Activated CD4-positive, alpha-beta T cell treated with anti-CD3 and anti-CD28 coated beads for 24 hours (primary cell): ENCODE results near the gene VIPR1.
A peak's percentile ranks its signal among the peaks of the same experiment; 100 is the strongest.
"Not testable (repeated sequence)": the region's sequence is repeated elsewhere in the genome, so short reads cannot be mapped to it uniquely, and the experiment has no call there.

Experiments used
- DNase-seq, 2 donors: peaks; one replicate each; pipeline ENCODE4 v3.0.0-alpha.2; 2020; ENCODE audit warnings: low read depth in 2 of 2

VIPR1 gene

GRCh38 chr3:42533161-42533897 lies 30.9 kb downstream of the VIPR1 start:
- DNase-seq: no peak

GRCh38 chr3:42535981-42536784 lies 33.7 kb downstream of the VIPR1 start:
- DNase-seq: no peak

- no peak for DNase-seq
These were observed 34.9 kb downstream of the VIPR1 start for GRCh38 chr3:42537350-42537749.

DNA sequence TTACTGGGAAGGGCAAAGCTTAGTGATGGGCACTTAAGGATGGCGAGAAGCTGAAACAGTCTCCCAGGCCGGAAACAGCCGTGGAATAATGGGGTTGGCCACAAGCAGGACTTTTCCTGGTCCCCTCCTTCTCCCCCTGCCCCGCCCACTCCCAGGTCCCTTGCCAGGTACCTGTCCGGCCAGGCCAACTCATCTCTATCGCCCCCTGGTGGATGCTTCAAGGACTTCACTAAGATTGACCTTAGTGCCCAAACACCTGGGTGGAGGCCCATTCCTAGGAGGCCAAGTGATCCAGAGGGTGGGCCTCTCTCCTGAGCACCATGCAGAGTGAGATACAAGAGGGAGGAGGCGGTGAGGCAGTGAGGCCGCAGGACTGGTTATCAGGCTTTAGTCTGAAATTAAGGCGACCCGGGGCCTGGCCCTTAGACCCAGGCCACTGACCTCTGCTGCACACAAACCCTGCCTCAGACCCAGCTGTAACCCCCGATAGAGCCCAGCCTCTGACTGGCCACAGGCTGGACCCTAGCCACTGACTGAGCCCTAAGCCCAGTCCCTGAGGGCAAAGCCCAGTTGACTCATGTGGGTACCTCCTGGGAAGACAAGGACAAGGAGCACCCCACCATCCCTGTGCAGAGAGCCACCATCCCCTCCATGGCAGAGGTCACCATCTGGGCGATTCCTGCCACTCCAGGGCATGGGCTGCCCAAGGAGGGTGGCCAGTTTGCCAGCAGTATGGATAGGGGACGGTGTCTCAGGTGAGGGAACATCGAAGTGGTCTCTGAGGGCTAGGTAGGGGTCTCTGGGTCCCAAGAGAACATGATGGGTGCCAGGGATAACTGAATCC lies 37.6 kb downstream of the VIPR1 start:
- peak; percentile 55 to 58 for DNase-seq

- no peak for DNase-seq
These were observed 38.6 kb downstream of the VIPR1 start for GRCh38 chr3:42541079-42541478.

GRCh38 chr3:42544492-42545283 lies 42.2 kb downstream of the VIPR1 start:
- DNase-seq: no peak

DNA sequence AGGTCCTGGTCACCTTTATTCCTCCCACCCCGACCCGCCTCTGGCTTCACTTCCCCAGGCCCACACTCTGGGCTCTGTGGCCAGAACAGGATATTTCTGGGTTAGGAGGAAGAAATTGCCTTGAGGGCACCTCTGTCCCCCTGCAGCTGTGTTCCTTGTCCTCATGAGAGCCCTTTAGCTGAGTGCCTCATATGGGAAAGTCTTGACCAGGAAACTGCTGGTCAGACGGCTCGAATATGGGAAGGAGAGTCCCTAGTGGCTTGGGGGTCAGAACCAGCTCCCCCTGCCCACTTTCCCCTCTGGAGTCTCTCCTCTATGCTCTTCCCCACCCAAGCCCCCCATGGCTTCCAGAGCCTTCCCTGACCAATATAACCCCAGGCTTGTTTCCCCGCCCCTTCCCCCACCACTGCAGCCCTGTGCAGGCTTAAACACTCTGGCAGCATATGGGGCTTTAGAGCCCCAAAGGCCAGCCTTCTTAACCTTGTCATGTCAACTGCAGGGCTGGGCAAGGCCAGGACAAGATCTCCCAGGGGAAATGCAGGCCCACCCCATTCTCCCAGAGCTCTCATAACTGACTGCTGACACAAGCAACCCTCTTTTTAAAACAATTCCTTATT lies 42.9 kb downstream of the VIPR1 start:
- DNase-seq: no peak

GRCh38 chr3:42546691-42547213 lies 44.3 kb downstream of the VIPR1 start:
- DNase-seq: no peak

DNA sequence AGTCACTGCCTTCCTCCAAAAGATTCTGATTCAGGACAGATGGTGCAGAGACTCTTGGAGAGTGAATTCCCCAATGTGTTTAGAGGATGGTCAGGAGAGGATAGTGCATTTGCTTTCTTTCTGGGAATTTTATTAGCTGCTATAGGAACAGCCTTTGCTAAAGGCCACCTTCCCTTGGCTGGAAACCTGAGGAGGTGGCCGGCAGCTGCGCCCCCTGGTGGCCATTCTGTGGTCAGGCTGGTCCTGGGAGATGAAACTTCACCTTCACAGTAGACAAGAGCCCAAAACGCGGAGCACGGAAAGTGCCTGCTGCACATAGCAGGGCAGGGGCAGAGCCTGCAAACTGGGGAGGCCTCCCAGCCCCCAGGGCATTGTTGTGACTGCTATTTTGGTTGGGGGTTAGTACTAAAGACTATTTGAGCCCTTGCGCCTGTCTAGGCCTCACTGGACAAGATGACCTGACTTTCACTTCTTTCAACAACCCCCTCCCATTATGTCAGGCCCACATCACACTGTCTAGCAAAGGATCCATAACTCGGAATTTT lies 45.0 kb downstream of the VIPR1 start:
- peak; percentile 44 to 49 for DNase-seq

GRCh38 chr3:42549131-42549530 lies 46.7 kb downstream of the VIPR1 start:
- DNase-seq: no peak

- DNase-seq: no peak
These were observed 47.8 kb downstream of the VIPR1 start for GRCh38 chr3:42550250-42550649.

DNA sequence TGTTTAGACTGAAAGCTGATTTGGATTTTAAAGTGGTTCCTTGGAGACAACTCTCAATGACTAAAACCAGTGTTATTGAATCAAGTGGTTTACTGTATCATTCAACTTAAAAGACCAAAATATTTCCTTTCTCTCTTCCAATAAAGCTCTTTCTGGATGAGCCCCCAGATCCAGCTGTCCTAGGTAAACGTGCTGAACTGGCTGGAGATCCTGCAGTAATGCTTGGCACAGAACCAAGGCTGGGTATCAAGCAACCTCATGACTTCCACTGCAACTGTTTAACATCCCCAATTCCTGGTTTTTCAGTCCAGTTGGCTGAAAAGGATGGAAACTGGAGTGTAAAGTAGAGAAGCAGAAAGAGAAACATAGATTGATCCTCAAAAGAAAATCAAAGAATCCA lies 50.4 kb downstream of the VIPR1 start:
- no peak for DNase-seq

DNA sequence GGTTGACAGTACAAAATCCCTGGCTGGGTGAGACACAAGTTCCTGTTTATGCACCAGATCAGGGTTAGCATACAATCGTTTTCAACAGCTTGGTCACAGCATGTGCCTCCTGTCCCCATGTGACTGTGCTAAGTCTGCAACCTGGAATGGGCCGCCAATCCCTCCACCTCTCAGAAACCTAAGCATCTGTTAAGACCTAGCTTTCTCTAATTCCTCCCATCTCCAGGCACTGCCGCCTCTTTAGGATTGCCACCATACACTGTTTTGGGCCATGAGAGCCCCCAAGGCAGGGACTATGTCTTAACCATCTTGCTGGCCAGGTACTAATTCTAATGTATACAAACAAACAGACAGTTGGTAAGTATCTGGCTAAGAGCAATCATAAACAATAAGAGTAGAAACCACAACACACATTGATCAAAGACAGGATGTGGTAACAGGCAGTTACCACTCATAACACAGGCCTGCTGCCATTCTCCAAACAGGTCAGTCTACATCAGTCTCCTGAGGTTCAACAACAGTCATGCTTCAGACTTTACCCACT lies 53.7 kb downstream of the VIPR1 start:
- DNase-seq: no peak

GRCh38 chr3:42556817-42557216 lies 54.4 kb downstream of the VIPR1 start:
- DNase-seq: not testable (repeated sequence)

- no peak for DNase-seq
These were observed 55.4 kb downstream of the VIPR1 start for GRCh38 chr3:42557854-42558253.

GRCh38 chr3:42562047-42562907 lies 59.8 kb downstream of the VIPR1 start:
- no peak for DNase-seq

DNA sequence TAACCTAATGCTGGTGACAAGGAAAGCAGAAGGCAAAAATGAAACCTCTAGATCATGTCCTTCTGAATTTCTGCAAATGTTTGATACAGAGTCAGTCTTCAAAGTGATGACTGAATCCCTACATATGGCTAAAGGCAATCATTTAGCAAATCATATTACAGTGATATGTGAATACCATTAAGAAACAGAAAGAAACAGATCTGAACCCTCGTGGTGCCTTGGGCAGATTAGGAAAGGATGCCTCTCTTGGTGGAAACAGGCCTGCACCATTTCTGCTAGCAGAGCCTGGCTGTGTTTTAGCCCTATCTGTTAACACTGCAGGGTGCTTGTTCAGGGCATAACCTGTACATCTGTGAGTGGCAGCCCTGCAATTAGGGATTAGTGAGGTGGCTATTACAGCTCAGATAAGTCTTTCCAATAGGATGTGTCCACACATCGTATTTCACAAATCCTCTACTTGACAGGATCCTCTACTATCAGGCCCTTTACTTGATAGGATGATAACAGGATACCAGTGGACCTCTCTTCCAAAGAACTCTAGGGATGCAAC lies 67.2 kb downstream of the VIPR1 start:
- no peak for DNase-seq

DNA sequence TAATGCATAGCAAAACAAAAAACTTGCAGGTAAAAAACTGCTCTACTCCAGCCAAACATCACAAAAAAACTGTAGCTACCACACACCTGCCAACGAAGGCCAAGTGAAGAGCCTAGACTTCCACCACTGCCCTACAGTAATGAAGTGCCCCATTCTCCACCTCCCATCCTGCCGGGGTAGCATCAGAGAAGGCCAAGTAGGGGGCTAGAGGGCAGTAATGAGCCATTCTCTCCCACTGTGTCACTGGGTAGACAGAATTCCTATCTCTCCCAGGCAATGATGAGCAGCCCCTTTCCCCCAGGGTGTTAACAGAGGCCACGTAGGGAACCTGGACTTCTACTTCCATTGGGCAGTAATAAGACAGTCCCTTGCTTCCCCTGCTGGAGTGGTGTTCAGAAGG lies 69.8 kb downstream of the VIPR1 start:
- no peak for DNase-seq
